ENCODE results near the gene ACP6. TPM values are rescaled to one million over a fixed set of nuclear protein-coding genes. Genes with fewer than 3 reads are reported as not detected.

ACP6 gene
- total RNA-seq, 1 donor from 2014 or later: 3.5 TPM

DNA sequence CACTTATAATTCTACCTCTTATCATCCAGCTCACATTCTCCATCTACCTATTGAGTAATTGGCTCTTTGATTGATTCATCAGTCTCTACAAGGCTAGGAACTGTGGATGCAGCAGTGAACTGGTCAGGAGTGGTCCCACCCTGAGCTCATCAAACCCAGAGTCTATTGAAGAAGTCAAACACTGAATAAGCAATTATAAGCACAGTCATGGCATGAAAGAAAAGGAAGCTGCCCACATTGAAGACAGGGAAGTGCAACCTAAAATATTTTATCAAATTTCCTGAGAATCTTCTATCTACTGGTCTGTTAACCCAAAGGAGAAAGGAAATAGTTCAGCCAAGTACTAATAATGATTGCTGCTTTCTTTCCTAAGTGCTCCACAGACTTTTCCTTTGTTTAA, 35.7 kb downstream of the ACP6 start:
- H3K27me3 Mint-ChIP-seq (ENCODE audit: unreplicated experiment): peaks cover 1% of the 10 kb centered on the region
- no peaks in the 10 kb centered on the region for H3K36me3 Mint-ChIP-seq (ENCODE audit: unreplicated experiment)
- no peak overlapping the region for H3K4me3 Mint-ChIP-seq (ENCODE audit: unreplicated experiment)
- H3K27ac Mint-ChIP-seq (ENCODE audit: unreplicated experiment): no peak overlapping the region
- no peaks in the 10 kb centered on the region for H3K9me3 Mint-ChIP-seq (ENCODE audit: unreplicated experiment)
- H3K4me1 Mint-ChIP-seq (ENCODE audit: low read depth, unreplicated experiment): peaks cover 5% of the 10 kb centered on the region
- TF ChIP-seq, protein P1, sequence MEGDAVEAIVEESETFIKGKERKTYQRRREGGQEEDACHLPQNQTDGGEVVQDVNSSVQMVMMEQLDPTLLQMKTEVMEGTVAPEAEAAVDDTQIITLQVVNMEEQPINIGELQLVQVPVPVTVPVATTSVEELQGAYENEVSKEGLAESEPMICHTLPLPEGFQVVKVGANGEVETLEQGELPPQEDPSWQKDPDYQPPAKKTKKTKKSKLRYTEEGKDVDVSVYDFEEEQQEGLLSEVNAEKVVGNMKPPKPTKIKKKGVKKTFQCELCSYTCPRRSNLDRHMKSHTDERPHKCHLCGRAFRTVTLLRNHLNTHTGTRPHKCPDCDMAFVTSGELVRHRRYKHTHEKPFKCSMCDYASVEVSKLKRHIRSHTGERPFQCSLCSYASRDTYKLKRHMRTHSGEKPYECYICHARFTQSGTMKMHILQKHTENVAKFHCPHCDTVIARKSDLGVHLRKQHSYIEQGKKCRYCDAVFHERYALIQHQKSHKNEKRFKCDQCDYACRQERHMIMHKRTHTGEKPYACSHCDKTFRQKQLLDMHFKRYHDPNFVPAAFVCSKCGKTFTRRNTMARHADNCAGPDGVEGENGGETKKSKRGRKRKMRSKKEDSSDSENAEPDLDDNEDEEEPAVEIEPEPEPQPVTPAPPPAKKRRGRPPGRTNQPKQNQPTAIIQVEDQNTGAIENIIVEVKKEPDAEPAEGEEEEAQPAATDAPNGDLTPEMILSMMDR (IDR thresholded peaks at IDR 0.05; ENCODE audit: partially characterized antibody, unreplicated experiment): no peak
- no peak for DNase-seq

DNA sequence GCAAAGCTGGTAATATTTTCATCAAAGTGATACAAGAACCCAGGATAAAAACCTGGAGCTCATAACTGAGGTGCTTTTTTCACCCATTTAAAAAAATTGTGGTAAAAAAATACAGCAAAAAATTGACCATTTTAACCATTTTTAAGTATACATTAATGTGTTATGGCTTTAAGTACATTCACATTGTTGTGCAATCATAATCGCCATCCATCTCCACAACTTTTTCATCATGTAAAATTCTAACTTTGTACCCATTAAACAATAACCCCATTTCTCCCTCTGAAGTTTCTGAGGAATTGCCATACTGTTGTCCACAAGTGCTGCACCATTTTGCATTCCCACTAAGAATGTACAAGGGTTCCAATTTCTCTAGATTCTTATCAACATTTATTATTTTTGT, 36.6 kb downstream of the ACP6 start:
- Mint-ChIP-seq H3K9me3 (ENCODE audit: unreplicated experiment) (no peaks in the 10 kb centered on the region), H3K27me3 (ENCODE audit: unreplicated experiment) (no peaks in the 10 kb centered on the region), H3K4me1 (ENCODE audit: low read depth, unreplicated experiment) (peaks cover 5% of the 10 kb centered on the region), H3K27ac (ENCODE audit: unreplicated experiment) (no peak overlapping the region), H3K36me3 (ENCODE audit: unreplicated experiment) (no peaks in the 10 kb centered on the region), H3K4me3 (ENCODE audit: unreplicated experiment) (no peak overlapping the region)
- DNase-seq: no peak
- TF ChIP-seq, protein P1 (IDR thresholded peaks at IDR 0.05; ENCODE audit: partially characterized antibody, unreplicated experiment): no peak

DNA sequence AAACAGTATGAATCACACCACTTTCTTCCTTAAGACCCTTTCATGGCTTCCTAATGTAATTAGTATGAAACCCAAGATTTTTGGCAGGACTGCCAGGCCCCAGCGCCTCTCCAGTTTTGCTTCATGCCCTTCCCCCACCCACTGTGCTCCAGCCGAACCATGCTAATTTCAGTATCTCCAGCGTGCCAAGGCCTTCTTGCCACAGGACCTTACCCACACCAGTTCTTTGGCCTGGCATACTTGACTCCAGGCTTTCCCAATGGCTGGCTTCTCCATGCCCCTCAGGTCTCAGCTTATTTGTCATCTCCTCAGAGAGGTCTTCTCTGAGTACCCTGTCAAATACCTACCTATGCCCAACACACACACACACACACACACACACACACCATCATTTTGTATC, 38.5 kb downstream of the ACP6 start:
- no peak overlapping the region for H3K27ac Mint-ChIP-seq (ENCODE audit: unreplicated experiment)
- no peak for DNase-seq
- peaks cover 5% of the 10 kb centered on the region for H3K4me1 Mint-ChIP-seq (ENCODE audit: low read depth, unreplicated experiment)
- no peaks in the 10 kb centered on the region for H3K36me3 Mint-ChIP-seq (ENCODE audit: unreplicated experiment)
- TF ChIP-seq, protein P1 (IDR thresholded peaks at IDR 0.05; ENCODE audit: partially characterized antibody, unreplicated experiment): no peak
- H3K4me3 Mint-ChIP-seq (ENCODE audit: unreplicated experiment): no peak overlapping the region
- H3K9me3 Mint-ChIP-seq (ENCODE audit: unreplicated experiment): no peaks in the 10 kb centered on the region
- no peaks in the 10 kb centered on the region for H3K27me3 Mint-ChIP-seq (ENCODE audit: unreplicated experiment)

DNA sequence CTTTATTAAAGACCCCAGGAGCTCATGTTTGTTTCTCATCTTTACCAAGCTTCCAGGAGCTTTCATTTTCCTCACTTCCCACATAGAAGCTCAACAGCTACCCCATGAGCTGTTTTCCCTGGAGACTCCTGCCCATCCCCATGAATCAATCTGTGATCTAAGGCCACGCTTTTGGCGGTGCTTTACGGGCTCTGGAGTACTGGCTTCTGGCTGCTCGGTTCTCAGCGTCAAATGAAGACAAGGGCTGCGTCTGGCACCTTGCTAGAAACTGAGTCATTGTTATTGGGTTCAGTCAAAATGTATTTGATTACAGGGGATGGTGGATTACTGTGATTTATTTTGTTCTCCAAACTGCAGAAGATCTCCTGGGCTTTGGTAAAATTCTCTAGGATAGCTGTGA, 39.9 kb downstream of the ACP6 start:
- H3K27ac Mint-ChIP-seq (ENCODE audit: unreplicated experiment): no peak overlapping the region
- peaks cover 5% of the 10 kb centered on the region for H3K4me1 Mint-ChIP-seq (ENCODE audit: low read depth, unreplicated experiment)
- peaks cover 2% of the 10 kb centered on the region for H3K9me3 Mint-ChIP-seq (ENCODE audit: unreplicated experiment)
- no peaks in the 10 kb centered on the region for H3K27me3 Mint-ChIP-seq (ENCODE audit: unreplicated experiment)
- TF ChIP-seq, protein P1 (IDR thresholded peaks at IDR 0.05; ENCODE audit: partially characterized antibody, unreplicated experiment): no peak
- no peak overlapping the region for H3K4me3 Mint-ChIP-seq (ENCODE audit: unreplicated experiment)
- no peaks in the 10 kb centered on the region for H3K36me3 Mint-ChIP-seq (ENCODE audit: unreplicated experiment)
- peak; percentile 37 for DNase-seq

DNA sequence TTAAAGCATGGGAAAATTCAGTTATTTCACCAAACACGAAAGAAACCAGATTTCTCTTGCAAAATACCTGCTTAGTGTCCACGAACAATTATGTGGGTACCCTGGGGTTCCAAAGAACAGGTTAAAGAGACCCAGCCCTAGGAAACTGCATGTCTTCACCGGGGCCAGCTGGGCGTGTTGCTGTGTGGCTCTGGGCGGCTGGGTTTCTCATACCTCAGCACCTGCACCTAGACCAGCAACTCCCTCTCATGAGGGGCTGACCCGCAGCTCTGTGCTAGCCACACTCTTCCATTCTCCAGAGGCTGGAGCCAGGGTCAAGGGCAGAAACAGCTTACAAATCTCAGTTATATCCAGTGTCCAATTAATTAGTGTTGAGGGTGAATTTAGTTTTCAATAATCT, 40.3 kb downstream of the ACP6 start:
- DNase-seq: no peak
- no peaks in the 10 kb centered on the region for H3K36me3 Mint-ChIP-seq (ENCODE audit: unreplicated experiment)
- no peak overlapping the region for H3K4me3 Mint-ChIP-seq (ENCODE audit: unreplicated experiment)
- H3K27ac Mint-ChIP-seq (ENCODE audit: unreplicated experiment): no peak overlapping the region
- H3K27me3 Mint-ChIP-seq (ENCODE audit: unreplicated experiment): no peaks in the 10 kb centered on the region
- H3K4me1 Mint-ChIP-seq (ENCODE audit: low read depth, unreplicated experiment): peaks cover 5% of the 10 kb centered on the region
- TF ChIP-seq, protein P1 (IDR thresholded peaks at IDR 0.05; ENCODE audit: partially characterized antibody, unreplicated experiment): no peak
- peaks cover 2% of the 10 kb centered on the region for H3K9me3 Mint-ChIP-seq (ENCODE audit: unreplicated experiment)
